ENCODE data around the gene ZFAND3. TPM values are rescaled to one million over a fixed set of nuclear protein-coding genes. Genes with fewer than 3 reads are reported as not detected.

The ZFAND3 gene
- total and polyA plus RNA-seq, 2 donors (not counting 3 experiments of a cell fraction or from before 2014, with no cell fraction given), result 15.4 to 54.2 TPM

DNA sequence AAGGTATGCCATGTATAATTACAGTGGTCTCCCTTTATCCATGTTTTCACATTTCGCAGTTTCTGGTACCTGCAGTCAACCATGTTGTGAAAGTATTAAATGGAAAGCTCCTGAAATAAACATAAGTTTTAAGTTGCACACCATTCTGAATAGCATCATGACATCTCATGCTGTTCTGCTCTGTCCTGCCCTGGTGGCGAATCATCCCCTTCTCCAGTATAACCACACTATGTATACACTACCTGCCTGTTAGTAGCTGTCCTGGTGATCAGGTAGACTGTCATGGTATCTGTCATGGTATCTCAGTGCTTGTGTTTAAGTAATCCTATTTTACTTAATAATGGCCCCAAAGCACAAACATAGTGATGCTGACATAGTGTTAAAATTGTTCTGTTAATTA, 97.1 kb downstream of the ZFAND3 start:
- dilution Hi-C loops (cut with MboI; ENCODE audit: extremely low pct_ligation_motif_present, low sequenced_read_pairs), result no loop called here
- intact Hi-C loops (cut with micrococcal nuclease), result no loop called here
- Histone ChIP-seq H3K27me3 (ENCODE audit: control insufficient read depth in 2 of 2, insufficient read depth in 2 of 2, low read length in 2 of 2) (no peaks in the 10 kb centered on the region), H4K20me1 (replicated peaks; ENCODE audit: control insufficient read depth, extremely low read depth, insufficient read depth, low read length) (peaks cover 4% of the 10 kb centered on the region), H3K9me3 (replicated peaks; ENCODE audit: control insufficient read depth, insufficient read depth, low read length) (no peaks in the 10 kb centered on the region), H3K79me2 (ENCODE audit: control insufficient read depth, insufficient read depth, low read length) (peaks cover 85% of the 10 kb centered on the region), H3K27ac (ENCODE audit: insufficient read depth, low read depth, low read length) (no peak overlapping the region), H2AFZ (ENCODE audit: low read depth, low read length) (no peak overlapping the region), H3K36me3 (ENCODE audit: control insufficient read depth in 2 of 2, extremely low read depth in 1 of 2, insufficient read depth in 2 of 2, low read length in 2 of 2) (no peaks in the 10 kb centered on the region), H3K9ac (replicated peaks; ENCODE audit: extremely low read depth, insufficient read depth, low read length) (no peak overlapping the region), H3K4me1 (ENCODE audit: control insufficient read depth, extremely low read depth, insufficient read depth, low read length) (no peaks in the 10 kb centered on the region), H3K4me3 (replicated peaks in 1 of 3; ENCODE audit: insufficient read depth in 1 of 3, low read depth in 1 of 3, low read length in 3 of 3) (no peak overlapping the region), H3K4me2 (ENCODE audit: insufficient read depth, low read length) (no peak overlapping the region), H3K9me1 (replicated peaks; ENCODE audit: control insufficient read depth, extremely low read depth, insufficient read depth, low read length) (no peaks in the 10 kb centered on the region)
- no peak for FAIRE-seq
- no peak for DNase-seq (ENCODE audit: low read depth, low spot score)
- no TSS peak for BruUV-seq (replicated peaks)
- POLR2A ChIA-PET, result no interaction called here
- TF ChIP-seq JUN (IDR thresholded peaks at IDR 0.05; ENCODE audit: borderline replicate concordance, insufficient read depth, insufficient read length, low read depth) (no peak), POLR2A (IDR thresholded peaks at IDR 0.05; ENCODE audit: low read depth, low read length) (no peak), FOS (IDR thresholded peaks at IDR 0.05; ENCODE audit: borderline replicate concordance, insufficient read depth, low read length) (no peak), MYC (IDR thresholded peaks at IDR 0.05; ENCODE audit: low read depth, low read length) (no peak), POLR2AphosphoS5 (IDR thresholded peaks at IDR 0.05; ENCODE audit: insufficient read depth, low read depth, low read length) (no peak), GATA2 (IDR thresholded peaks at IDR 0.05; ENCODE audit: insufficient read depth, insufficient read length, low read depth, low read length) (no peak), EZH2 (IDR thresholded peaks at IDR 0.05; ENCODE audit: borderline replicate concordance, low read depth, low read length, severe bottlenecking) (no peak)
- TF ChIP-seq, protein P1, sequence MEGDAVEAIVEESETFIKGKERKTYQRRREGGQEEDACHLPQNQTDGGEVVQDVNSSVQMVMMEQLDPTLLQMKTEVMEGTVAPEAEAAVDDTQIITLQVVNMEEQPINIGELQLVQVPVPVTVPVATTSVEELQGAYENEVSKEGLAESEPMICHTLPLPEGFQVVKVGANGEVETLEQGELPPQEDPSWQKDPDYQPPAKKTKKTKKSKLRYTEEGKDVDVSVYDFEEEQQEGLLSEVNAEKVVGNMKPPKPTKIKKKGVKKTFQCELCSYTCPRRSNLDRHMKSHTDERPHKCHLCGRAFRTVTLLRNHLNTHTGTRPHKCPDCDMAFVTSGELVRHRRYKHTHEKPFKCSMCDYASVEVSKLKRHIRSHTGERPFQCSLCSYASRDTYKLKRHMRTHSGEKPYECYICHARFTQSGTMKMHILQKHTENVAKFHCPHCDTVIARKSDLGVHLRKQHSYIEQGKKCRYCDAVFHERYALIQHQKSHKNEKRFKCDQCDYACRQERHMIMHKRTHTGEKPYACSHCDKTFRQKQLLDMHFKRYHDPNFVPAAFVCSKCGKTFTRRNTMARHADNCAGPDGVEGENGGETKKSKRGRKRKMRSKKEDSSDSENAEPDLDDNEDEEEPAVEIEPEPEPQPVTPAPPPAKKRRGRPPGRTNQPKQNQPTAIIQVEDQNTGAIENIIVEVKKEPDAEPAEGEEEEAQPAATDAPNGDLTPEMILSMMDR (IDR thresholded peaks at IDR 0.05; ENCODE audit: extremely low read depth in 1 of 2, insufficient read depth in 1 of 2, low read depth in 1 of 2, low read length in 2 of 2), result no peak
- TF ChIP-seq, protein P2, sequence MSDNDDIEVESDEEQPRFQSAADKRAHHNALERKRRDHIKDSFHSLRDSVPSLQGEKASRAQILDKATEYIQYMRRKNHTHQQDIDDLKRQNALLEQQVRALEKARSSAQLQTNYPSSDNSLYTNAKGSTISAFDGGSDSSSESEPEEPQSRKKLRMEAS (IDR thresholded peaks at IDR 0.05; ENCODE audit: insufficient read depth, insufficient read length), result no peak
- CTCF ChIA-PET, result interaction anchor here (1.0 kb wide), 1 partner anchor 126 kb away, joined by 4 read pairs; no protein-coding TSS in a partner anchor
